NCI-H1092 treated with DMSO at 0.1 percent for 48 hours (cell line): ENCODE data around the gene KRTAP5-3.

ENCODE experiments used
- DNase-seq: peaks from one replicate; lab custom pipeline; 2025; lab: John Stamatoyannopoulos, UW

Gene KRTAP5-3

GRCh38 chr11:1643146-1643690, 35.0 kb upstream of the KRTAP5-3 start:
- no peak for DNase-seq

- no peak for DNase-seq
Observed at GRCh38 chr11:1642288-1643145, 34.3 kb upstream of the KRTAP5-3 start.

- no peak for DNase-seq
Observed at GRCh38 chr11:1641096-1641495, 32.8 kb upstream of the KRTAP5-3 start.

- peak; percentile 77 for DNase-seq
Observed at GRCh38 chr11:1640076-1640946, 32.0 kb upstream of the KRTAP5-3 start.

GRCh38 chr11:1639666-1640065, 31.4 kb upstream of the KRTAP5-3 start:
- DNase-seq: peak; percentile 69

GRCh38 chr11:1639102-1639620, 30.9 kb upstream of the KRTAP5-3 start:
- DNase-seq: peak; percentile 95

GRCh38 chr11:1638344-1638743, 30.1 kb upstream of the KRTAP5-3 start:
- DNase-seq: peak; percentile 60

- no peak for DNase-seq
Observed at GRCh38 chr11:1637628-1638027, 29.4 kb upstream of the KRTAP5-3 start.

- no peak for DNase-seq
Observed at GRCh38 chr11:1636291-1636950, 28.2 kb upstream of the KRTAP5-3 start.

GRCh38 chr11:1633864-1634263, 25.6 kb upstream of the KRTAP5-3 start:
- no peak for DNase-seq

GRCh38 chr11:1632053-1632714, 23.9 kb upstream of the KRTAP5-3 start:
- DNase-seq: no peak

- DNase-seq: no peak
Observed at GRCh38 chr11:1631066-1631568, 22.9 kb upstream of the KRTAP5-3 start.

GRCh38 chr11:1630271-1630670, 22.0 kb upstream of the KRTAP5-3 start:
- DNase-seq: no peak

GRCh38 chr11:1629326-1630185, 21.3 kb upstream of the KRTAP5-3 start, which contains the start of gene KRTAP5-5:
Gene KRTAP5-5, plus strand, starts transcription at chr11:1629775. Its CDS starts 66 bp downstream, at chr11:1629841.
- no peak for DNase-seq

GRCh38 chr11:1628506-1629325, 20.5 kb upstream of the KRTAP5-3 start:
- DNase-seq: no peak

GRCh38 chr11:1625541-1625940, 17.3 kb upstream of the KRTAP5-3 start:
- DNase-seq: no peak

- DNase-seq: no peak
Observed at GRCh38 chr11:1624621-1625020, 16.4 kb upstream of the KRTAP5-3 start.

- DNase-seq: no peak
Observed at GRCh38 chr11:1623716-1624115, 15.5 kb upstream of the KRTAP5-3 start.

- DNase-seq: no peak
Observed at GRCh38 chr11:1622086-1622485, 13.8 kb upstream of the KRTAP5-3 start, which contains the start of gene KRTAP5-4. Gene KRTAP5-4, minus strand, starts transcription at chr11:1622138. Its CDS starts 45 bp downstream, at chr11:1622093.
